ENCODE measurements around the gene GOLGA8T.
"Not testable (repeated sequence)": the region's sequence is repeated elsewhere in the genome, so short reads cannot be mapped to it uniquely, and the experiment has no call there.

The GOLGA8T gene

DNA sequence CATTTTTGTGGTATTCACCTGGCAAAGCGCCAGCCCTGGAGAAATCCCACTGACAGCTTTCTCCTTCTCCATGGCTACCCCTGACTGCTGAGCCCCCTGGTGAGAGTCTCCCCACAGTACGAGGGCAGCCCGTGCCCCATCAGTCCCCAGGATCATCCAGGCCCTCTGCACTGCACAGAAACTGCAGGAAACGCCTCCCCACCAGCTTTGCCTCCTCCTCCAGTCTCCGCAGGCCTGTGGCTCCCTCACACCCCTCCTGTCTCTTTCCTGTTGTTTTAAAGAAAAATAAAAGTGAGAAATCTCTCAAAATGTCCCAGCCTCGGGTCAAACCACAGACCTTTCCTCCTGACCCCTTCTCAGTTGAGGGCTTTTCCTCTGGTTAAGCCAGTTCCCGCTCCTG is 29.4 kb downstream of the GOLGA8T start:
- not testable (repeated sequence) for H3K4me3 ChIP-seq (ENCODE audit: low read length in 2 of 2); H3K27me3 ChIP-seq (ENCODE audit: control insufficient read depth in 1 of 2, insufficient read depth in 2 of 2, low read length in 2 of 2); H3K4me1 ChIP-seq (ENCODE audit: control insufficient read depth, insufficient read depth, low read length); H3K27ac ChIP-seq (ENCODE audit: low read length); H3K36me3 ChIP-seq (ENCODE audit: control insufficient read depth in 2 of 2, insufficient read depth in 2 of 2, low read length in 2 of 2); H3K9me3 ChIP-seq (ENCODE audit: control insufficient read depth in 2 of 2, low read length in 2 of 2); H3K9ac ChIP-seq (ENCODE audit: low read length in 2 of 2)

DNA sequence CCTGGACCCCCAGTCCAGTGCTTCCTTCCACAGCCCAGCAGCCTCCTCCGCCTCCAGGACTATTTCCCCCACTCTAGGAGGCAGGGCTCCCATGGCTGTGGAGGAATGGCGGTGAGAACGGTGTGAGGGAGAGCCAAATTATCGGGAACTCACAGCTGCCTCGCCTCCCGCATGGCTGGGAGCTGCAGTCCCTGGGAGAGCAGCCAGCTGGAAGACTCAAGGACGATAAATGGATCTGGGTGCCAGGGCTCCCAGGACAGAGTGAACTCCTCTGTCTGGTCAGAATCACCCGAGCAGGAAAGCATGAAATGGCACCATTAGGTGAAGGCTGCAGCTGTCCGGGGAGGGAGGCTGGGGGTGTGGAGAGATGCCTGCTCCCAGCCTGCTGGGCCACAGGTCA is 32.6 kb downstream of the GOLGA8T start:
- not testable (repeated sequence) for H3K4me1 ChIP-seq (ENCODE audit: control insufficient read depth, insufficient read depth, low read length); H3K4me3 ChIP-seq (ENCODE audit: low read length in 2 of 2); H3K36me3 ChIP-seq (ENCODE audit: control insufficient read depth in 2 of 2, insufficient read depth in 2 of 2, low read length in 2 of 2); H3K9me3 ChIP-seq (ENCODE audit: control insufficient read depth in 2 of 2, low read length in 2 of 2); H3K27ac ChIP-seq (ENCODE audit: low read length); H3K27me3 ChIP-seq (ENCODE audit: control insufficient read depth in 1 of 2, insufficient read depth in 2 of 2, low read length in 2 of 2); H3K9ac ChIP-seq (ENCODE audit: low read length in 2 of 2)

GRCh38 chr15:30167886-30168285 is 33.0 kb downstream of the GOLGA8T start:
- not testable (repeated sequence) for H3K4me3 ChIP-seq (ENCODE audit: low read length in 2 of 2)

GRCh38 chr15:30171452-30171851 is 36.6 kb downstream of the GOLGA8T start:
- H3K4me3 ChIP-seq (ENCODE audit: low read length in 2 of 2); H3K9ac ChIP-seq (ENCODE audit: low read length in 2 of 2); H3K27ac ChIP-seq (ENCODE audit: low read length); H3K9me3 ChIP-seq (ENCODE audit: control insufficient read depth in 2 of 2, low read length in 2 of 2); H3K4me1 ChIP-seq (ENCODE audit: control insufficient read depth, insufficient read depth, low read length); H3K36me3 ChIP-seq (ENCODE audit: control insufficient read depth in 2 of 2, insufficient read depth in 2 of 2, low read length in 2 of 2); H3K27me3 ChIP-seq (ENCODE audit: control insufficient read depth in 1 of 2, insufficient read depth in 2 of 2, low read length in 2 of 2): not testable (repeated sequence)

More at GRCh38 chr15:30167886-30168285, 33.0 kb downstream of the GOLGA8T start:
- not testable (repeated sequence) for H3K36me3 ChIP-seq (ENCODE audit: control insufficient read depth in 2 of 2, insufficient read depth in 2 of 2, low read length in 2 of 2); H3K9ac ChIP-seq (ENCODE audit: low read length in 2 of 2); H3K4me1 ChIP-seq (ENCODE audit: control insufficient read depth, insufficient read depth, low read length); H3K27me3 ChIP-seq (ENCODE audit: control insufficient read depth in 1 of 2, insufficient read depth in 2 of 2, low read length in 2 of 2); H3K27ac ChIP-seq (ENCODE audit: low read length); H3K9me3 ChIP-seq (ENCODE audit: control insufficient read depth in 2 of 2, low read length in 2 of 2)

GRCh38 chr15:30173041-30173608 is 38.3 kb downstream of the GOLGA8T start:
- H3K9me3 ChIP-seq (ENCODE audit: control insufficient read depth in 2 of 2, low read length in 2 of 2); H3K27me3 ChIP-seq (ENCODE audit: control insufficient read depth in 1 of 2, insufficient read depth in 2 of 2, low read length in 2 of 2); H3K27ac ChIP-seq (ENCODE audit: low read length); H3K36me3 ChIP-seq (ENCODE audit: control insufficient read depth in 2 of 2, insufficient read depth in 2 of 2, low read length in 2 of 2); H3K4me1 ChIP-seq (ENCODE audit: control insufficient read depth, insufficient read depth, low read length); H3K9ac ChIP-seq (ENCODE audit: low read length in 2 of 2); H3K4me3 ChIP-seq (ENCODE audit: low read length in 2 of 2): not testable (repeated sequence)

- not testable (repeated sequence) for H3K9ac ChIP-seq (ENCODE audit: low read length in 2 of 2); H3K27me3 ChIP-seq (ENCODE audit: control insufficient read depth in 1 of 2, insufficient read depth in 2 of 2, low read length in 2 of 2); H3K27ac ChIP-seq (ENCODE audit: low read length); H3K4me1 ChIP-seq (ENCODE audit: control insufficient read depth, insufficient read depth, low read length); H3K9me3 ChIP-seq (ENCODE audit: control insufficient read depth in 2 of 2, low read length in 2 of 2); H3K4me3 ChIP-seq (ENCODE audit: low read length in 2 of 2); H3K36me3 ChIP-seq (ENCODE audit: control insufficient read depth in 2 of 2, insufficient read depth in 2 of 2, low read length in 2 of 2)
These were observed 40.4 kb downstream of the GOLGA8T start for GRCh38 chr15:30175291-30175690.

GRCh38 chr15:30176613-30177012 is 41.8 kb downstream of the GOLGA8T start:
- H3K4me1 ChIP-seq (ENCODE audit: control insufficient read depth, insufficient read depth, low read length); H3K27me3 ChIP-seq (ENCODE audit: control insufficient read depth in 1 of 2, insufficient read depth in 2 of 2, low read length in 2 of 2); H3K4me3 ChIP-seq (ENCODE audit: low read length in 2 of 2); H3K27ac ChIP-seq (ENCODE audit: low read length); H3K9me3 ChIP-seq (ENCODE audit: control insufficient read depth in 2 of 2, low read length in 2 of 2); H3K9ac ChIP-seq (ENCODE audit: low read length in 2 of 2); H3K36me3 ChIP-seq (ENCODE audit: control insufficient read depth in 2 of 2, insufficient read depth in 2 of 2, low read length in 2 of 2): not testable (repeated sequence)

GRCh38 chr15:30179814-30180213 is 45.0 kb downstream of the GOLGA8T start:
- H3K4me3 ChIP-seq (ENCODE audit: low read length in 2 of 2); H3K36me3 ChIP-seq (ENCODE audit: control insufficient read depth in 2 of 2, insufficient read depth in 2 of 2, low read length in 2 of 2); H3K27ac ChIP-seq (ENCODE audit: low read length); H3K9me3 ChIP-seq (ENCODE audit: control insufficient read depth in 2 of 2, low read length in 2 of 2); H3K9ac ChIP-seq (ENCODE audit: low read length in 2 of 2); H3K27me3 ChIP-seq (ENCODE audit: control insufficient read depth in 1 of 2, insufficient read depth in 2 of 2, low read length in 2 of 2); H3K4me1 ChIP-seq (ENCODE audit: control insufficient read depth, insufficient read depth, low read length): not testable (repeated sequence)

GRCh38 chr15:30185495-30185894 is 50.6 kb downstream of the GOLGA8T start:
- not testable (repeated sequence) for H3K9ac ChIP-seq (ENCODE audit: low read length in 2 of 2); H3K27ac ChIP-seq (ENCODE audit: low read length); H3K4me3 ChIP-seq (ENCODE audit: low read length in 2 of 2); H3K27me3 ChIP-seq (ENCODE audit: control insufficient read depth in 1 of 2, insufficient read depth in 2 of 2, low read length in 2 of 2); H3K9me3 ChIP-seq (ENCODE audit: control insufficient read depth in 2 of 2, low read length in 2 of 2); H3K4me1 ChIP-seq (ENCODE audit: control insufficient read depth, insufficient read depth, low read length); H3K36me3 ChIP-seq (ENCODE audit: control insufficient read depth in 2 of 2, insufficient read depth in 2 of 2, low read length in 2 of 2)

- not testable (repeated sequence) for H3K9ac ChIP-seq (ENCODE audit: low read length in 2 of 2); H3K9me3 ChIP-seq (ENCODE audit: control insufficient read depth in 2 of 2, low read length in 2 of 2); H3K36me3 ChIP-seq (ENCODE audit: control insufficient read depth in 2 of 2, insufficient read depth in 2 of 2, low read length in 2 of 2); H3K27me3 ChIP-seq (ENCODE audit: control insufficient read depth in 1 of 2, insufficient read depth in 2 of 2, low read length in 2 of 2); H3K4me1 ChIP-seq (ENCODE audit: control insufficient read depth, insufficient read depth, low read length); H3K4me3 ChIP-seq (ENCODE audit: low read length in 2 of 2); H3K27ac ChIP-seq (ENCODE audit: low read length)
These were observed 52.6 kb downstream of the GOLGA8T start for GRCh38 chr15:30187429-30187828.

DNA sequence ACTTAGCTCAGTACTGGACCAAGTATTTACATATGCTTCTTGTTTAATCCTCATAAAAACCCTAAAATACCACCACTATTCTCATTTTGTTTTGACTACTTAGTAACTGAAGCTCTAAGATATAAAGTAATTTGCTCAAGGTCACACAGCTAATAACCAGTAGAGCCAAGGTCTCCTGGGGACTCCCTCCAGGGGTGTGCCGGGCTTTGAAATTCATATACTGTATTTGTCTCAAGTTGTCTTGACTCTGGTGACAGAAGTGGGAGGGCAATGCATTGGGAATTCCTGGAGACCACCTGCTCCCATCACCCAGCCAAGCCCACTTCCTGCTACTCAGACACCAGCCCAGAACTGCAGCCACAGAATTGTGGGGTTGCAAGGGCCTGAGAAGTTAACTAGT is 54.9 kb downstream of the GOLGA8T start:
- not testable (repeated sequence) for H3K27ac ChIP-seq (ENCODE audit: low read length); H3K4me3 ChIP-seq (ENCODE audit: low read length in 2 of 2); H3K9ac ChIP-seq (ENCODE audit: low read length in 2 of 2); H3K4me1 ChIP-seq (ENCODE audit: control insufficient read depth, insufficient read depth, low read length); H3K36me3 ChIP-seq (ENCODE audit: control insufficient read depth in 2 of 2, insufficient read depth in 2 of 2, low read length in 2 of 2); H3K9me3 ChIP-seq (ENCODE audit: control insufficient read depth in 2 of 2, low read length in 2 of 2); H3K27me3 ChIP-seq (ENCODE audit: control insufficient read depth in 1 of 2, insufficient read depth in 2 of 2, low read length in 2 of 2)

GRCh38 chr15:30191143-30191542 is 56.3 kb downstream of the GOLGA8T start:
- not testable (repeated sequence) for H3K4me3 ChIP-seq (ENCODE audit: low read length in 2 of 2); H3K36me3 ChIP-seq (ENCODE audit: control insufficient read depth in 2 of 2, insufficient read depth in 2 of 2, low read length in 2 of 2); H3K9ac ChIP-seq (ENCODE audit: low read length in 2 of 2); H3K4me1 ChIP-seq (ENCODE audit: control insufficient read depth, insufficient read depth, low read length); H3K27me3 ChIP-seq (ENCODE audit: control insufficient read depth in 1 of 2, insufficient read depth in 2 of 2, low read length in 2 of 2); H3K27ac ChIP-seq (ENCODE audit: low read length); H3K9me3 ChIP-seq (ENCODE audit: control insufficient read depth in 2 of 2, low read length in 2 of 2)
